GM19351 (cell line): ENCODE measurements around the gene SLC6A15.

Experiments used
- ATAC-seq: cut with Tn5 transposase; IDR thresholded peaks from one replicate; pipeline ENCODE4 v1.9.1; 2021; ENCODE audit warnings: mild to moderate bottlenecking, moderate library complexity; ENCODE audit not compliant: unreplicated experiment

The SLC6A15 gene

GRCh38 chr12:84912198-84913128 lies at the start of gene SLC6A15:
Gene SLC6A15 (minus strand): TSS chr12:84912799. CDS start chr12:84892120, 20,679 bp downstream.
- no peak for ATAC-seq

DNA sequence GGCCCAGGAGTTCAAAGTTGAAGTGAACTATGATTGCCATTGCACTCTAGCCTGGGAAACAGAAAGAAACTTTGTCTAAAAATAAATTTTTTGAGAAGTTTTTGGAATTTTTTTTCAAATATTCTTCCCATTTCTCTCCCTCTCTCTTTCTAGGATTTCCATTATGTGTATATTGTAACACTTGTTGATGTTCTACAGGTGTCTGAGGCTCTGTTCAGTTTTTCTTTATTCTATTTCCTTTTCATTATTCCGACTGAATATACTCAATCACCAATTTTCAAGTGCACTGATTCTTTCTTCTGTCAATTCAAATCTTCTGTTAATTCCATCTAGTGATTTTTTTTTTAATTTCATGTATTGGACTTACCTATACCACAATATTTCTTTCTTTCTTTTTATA lies 48.3 kb upstream of the SLC6A15 start:
- no peak for ATAC-seq

DNA sequence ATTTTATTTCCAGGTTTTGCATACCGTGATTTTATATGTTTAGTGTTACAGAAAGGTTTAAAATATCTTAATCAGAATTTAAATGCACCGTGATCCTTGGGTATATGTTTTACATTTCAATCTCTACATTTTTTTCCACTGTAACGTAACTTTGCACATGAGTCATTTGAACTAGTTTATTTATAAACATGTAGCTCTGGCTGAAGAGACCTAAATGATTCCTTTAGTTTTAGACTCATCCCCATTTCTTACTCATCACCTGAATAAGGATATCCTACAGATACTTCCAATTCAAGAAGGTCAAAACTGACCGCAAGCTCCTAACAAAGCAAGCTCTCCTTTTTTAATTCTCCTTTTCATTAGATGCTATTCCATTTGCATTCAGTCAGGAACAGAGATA lies 42.7 kb upstream of the SLC6A15 start:
- no peak for ATAC-seq

DNA sequence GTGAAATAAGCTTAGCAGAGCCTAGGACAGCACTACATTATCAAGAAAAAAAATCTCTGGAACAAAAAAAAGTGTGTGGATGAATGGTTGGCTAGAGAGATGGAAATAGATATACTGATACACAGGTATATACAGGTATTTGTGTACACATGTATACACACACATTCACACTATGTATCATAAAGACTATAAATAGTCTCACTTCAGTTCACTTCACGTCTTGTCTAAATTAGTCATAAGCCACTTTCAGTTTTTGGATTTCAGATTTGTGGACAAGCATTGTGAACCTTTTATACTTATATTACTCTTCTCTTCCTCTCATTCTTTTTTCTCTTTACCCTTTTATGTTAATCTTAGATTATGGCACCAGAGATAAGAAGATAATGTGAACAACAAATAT lies 41.8 kb upstream of the SLC6A15 start:
- peak; percentile 53 for ATAC-seq

GRCh38 chr12:84950971-84951546 lies 38.5 kb upstream of the SLC6A15 start:
- ATAC-seq, result no peak

DNA sequence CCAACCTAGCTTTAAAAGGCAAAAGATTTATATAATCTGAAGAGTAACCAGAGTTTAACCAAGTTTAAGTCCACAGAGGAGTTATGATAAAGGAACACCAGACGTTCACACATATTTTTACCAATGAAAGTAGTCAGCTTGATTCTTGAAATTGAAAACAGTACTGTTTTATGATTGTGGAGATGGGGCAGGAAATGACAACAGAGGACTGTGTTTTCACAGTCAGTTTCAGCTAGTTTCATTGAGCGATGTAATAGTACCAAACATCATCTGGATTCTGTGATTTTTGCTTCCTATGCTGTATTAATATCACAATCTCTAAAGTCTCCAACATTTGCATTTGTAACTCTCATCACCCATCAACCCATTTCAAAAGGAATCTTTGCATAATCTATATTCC lies 34.2 kb upstream of the SLC6A15 start:
- peak; percentile 49 for ATAC-seq

DNA sequence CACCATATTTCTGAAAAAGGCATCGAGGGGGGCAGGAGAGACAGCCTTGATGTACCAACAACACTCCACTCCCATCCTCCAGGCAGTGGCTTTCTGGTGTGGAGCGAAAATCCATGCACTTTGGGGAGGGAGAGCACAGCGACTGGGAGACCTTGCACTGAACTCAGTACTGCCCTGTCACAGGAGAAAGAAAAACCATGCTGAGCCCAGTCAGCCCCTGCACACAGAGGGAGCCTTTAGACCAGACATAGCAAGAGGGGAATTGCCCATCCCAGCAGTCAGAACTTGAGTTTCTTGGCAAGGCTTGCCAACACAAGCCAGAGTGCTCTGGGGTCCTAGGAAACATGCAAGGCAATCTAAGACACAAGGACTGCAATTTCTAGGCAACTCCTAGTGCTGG lies 24.8 kb upstream of the SLC6A15 start:
- no peak for ATAC-seq

DNA sequence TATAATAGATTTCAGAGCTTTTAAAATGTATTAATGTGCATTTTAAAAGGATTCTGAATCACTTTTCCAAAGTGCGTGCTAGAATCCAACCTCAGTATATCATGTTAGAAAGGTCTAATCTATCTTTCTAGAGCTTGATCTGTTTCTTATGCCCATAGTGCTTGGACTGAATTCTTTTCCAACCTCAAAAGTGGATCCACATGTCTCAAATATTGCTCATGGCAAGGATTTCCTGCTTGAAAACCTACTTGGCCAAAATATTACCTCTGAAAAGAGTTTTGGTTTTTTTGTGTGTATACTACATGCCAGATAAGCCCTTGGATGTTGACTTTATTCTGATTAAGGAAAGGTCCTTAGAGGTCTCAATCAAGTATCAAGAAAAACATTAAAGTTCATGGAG lies 16.9 kb upstream of the SLC6A15 start:
- ATAC-seq, result no peak

- ATAC-seq, result no peak
Measured at GRCh38 chr12:84924981-84925380, 12.4 kb upstream of the SLC6A15 start.

DNA sequence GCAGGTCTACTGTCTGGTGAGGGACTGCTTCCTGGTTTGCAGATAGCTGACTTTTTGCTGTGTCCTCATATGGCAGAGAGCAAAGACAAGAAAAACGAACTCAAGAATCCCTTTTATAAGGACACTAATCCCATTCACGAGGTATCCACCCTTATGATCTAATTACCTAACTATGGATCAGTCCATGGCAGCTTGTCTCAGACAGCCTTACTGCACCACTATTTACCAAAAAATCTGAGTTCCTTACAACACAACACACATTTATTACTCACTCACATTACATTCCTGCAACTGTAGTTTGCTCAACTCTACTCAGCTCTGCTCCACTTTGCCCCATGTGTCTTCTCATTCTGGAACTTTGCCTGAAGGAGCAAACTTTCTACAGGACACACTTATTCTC lies 10.1 kb upstream of the SLC6A15 start:
- ATAC-seq, result no peak

- no peak for ATAC-seq
Measured at GRCh38 chr12:84920331-84920730, 7.7 kb upstream of the SLC6A15 start.

DNA sequence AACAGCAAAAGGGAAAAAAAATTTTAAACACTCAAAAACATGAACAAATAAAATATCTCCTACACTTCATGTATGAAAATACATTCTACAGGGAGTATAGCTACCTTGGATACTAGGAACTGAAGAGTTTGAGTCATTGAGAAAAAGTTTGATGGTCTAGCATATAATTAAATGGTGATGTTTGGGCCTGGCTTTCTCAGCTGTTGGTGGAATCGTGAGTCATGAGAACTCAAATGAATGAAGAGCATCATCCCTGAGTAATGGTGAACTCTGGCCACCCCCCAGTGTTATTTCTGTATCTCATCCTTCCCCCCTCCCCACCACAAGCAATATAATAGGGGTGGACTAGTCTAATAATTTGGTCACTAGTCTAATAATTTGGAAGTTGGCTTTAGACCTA lies 6.7 kb upstream of the SLC6A15 start:
- ATAC-seq, result no peak

GRCh38 chr12:84913129-84913515 lies 523 bp upstream of the SLC6A15 start:
- ATAC-seq, result no peak

DNA sequence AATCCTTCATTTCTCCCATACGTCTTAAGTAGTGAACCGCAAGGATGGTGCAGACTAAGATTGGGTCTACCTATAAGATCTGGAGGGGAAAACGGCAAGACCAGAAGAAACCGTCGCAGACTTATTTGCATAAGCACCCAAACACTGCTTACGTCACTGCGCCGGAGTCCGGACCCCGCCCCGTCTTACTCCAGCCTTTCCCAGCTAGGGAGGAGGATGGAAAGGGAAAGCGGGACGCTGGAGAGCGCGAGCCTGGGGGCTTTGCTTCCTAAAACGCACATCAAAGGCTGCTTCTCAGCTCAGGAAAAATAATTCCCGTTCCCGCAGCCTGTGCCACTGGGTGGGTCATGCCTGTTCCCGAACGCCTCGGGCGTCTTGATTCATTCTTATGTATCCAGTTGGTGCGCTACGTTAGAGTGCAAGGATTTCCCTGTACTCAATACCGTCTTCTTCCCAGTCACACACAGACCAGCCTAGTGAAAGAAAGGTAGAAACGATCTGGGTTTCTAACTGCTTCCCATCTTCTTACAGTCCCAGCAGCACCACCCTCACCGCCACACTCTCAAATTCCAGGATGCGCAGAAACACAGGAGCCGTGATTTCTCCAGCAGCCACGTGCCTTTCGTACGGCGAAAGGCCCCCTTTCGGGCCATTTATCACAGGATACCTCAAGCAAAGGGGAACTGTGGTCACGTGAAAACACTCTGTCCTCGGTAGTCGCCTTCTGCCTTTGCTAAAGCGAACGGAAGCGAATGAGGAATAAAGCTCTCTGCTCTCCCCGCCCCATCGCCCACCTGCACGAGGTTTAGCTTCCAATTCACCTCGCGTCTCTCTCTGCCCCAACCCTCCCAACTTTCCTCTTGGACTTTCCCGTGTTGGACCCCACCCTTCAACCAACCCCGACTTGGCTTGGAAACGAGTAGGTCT lies 1.1 kb downstream of the SLC6A15 start:
- ATAC-seq, result peak; percentile 49

GRCh38 chr12:84910549-84911241 lies 1.9 kb downstream of the SLC6A15 start:
- peak; percentile 9 for ATAC-seq

GRCh38 chr12:84904051-84904450 lies 8.5 kb downstream of the SLC6A15 start:
- ATAC-seq, result no peak

DNA sequence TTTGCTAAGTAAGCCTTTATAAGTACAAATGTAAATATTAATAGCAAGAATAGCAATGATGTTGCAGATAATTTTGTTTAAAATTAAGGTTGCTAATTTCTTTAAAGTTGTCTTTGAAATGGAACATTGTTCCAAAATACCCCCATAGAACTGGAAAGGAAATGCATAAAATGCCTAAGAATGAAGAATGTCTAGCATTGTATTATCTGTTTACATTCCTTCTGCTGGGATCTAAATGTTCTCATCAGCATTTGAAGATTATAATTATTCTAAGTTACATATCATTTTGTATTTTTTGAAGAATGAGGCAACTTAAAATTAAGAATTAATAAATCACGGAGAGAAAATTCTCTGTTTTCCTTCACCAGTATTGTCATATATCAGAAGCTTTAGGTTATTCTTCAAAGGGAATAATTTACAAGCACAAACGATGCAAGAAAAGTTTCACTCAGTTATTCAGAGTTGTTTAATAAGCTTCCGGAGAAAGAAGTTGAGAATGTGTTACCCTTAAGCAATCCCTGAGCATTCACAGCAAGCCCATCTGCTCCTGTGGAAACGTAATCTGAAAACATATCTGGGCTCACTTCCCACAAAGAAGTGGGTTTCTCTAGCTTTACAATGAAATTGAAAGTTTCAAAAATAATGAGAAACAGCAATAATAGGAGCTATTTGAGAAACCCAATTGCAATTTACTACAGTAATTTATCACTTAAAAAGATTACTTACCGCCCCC lies 21.3 kb downstream of the SLC6A15 start:
- no peak for ATAC-seq

DNA sequence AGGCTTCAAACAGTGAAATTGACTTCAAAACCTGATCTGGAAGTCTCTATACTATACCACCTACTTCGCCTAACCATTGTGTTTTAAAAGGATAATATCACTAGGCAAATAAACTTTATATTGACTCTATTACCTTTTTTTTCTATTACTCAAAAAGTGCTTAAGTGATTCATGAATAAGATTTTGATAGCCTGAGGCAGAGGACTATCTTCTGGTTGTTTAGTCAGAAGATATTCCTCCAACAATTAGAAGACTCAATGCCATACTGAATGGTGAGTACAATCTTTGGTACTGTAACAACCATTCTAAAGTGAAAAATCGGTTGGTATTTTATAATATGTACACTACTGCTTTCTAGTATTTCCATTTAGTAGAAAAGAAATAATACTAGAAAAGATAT lies 22.8 kb downstream of the SLC6A15 start:
- no peak for ATAC-seq

DNA sequence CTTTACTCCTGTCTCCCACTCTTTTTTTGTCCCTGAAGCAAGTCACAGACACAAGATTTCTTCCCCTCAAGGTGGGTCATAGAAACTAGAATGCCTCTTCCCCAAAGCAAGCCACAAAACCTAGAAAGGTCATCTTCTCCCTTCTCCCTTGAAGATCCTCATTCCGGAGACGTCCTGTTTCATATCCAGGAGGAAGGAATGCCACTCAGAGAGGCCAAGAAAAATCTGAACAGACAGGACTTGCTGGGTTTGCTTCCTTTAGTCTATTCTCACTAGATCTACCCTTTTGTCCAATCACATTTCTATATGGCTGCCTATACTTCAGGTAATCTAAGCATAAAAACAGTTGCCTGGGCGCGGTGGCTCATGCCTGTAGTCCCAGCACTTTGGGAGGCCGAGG lies 23.7 kb downstream of the SLC6A15 start:
- no peak for ATAC-seq

- no peak for ATAC-seq
Measured at GRCh38 chr12:84877340-84877739, 35.3 kb downstream of the SLC6A15 start.
